AG04450 (cell line): Measurements from ENCODE around the gene VASP. TPM values are rescaled to one million over a fixed set of nuclear protein-coding genes. Genes with fewer than 3 reads are reported as not detected.

Source experiments
- CTCF ChIA-PET: fragments of 300-600, 350-600 bp; formaldehyde crosslinking; extraction: SDS; loops from one replicate; lab custom pipeline; 2022; ENCODE audit warnings: antibody characterized with exemption, inconsistent platforms; lab: Charles Lee
- POLR2A ChIA-PET: fragments of 350-600 bp; formaldehyde crosslinking; extraction: SDS; loops from one replicate; lab custom pipeline; 2021; ENCODE audit warnings: antibody characterized with exemption, inconsistent platforms; lab: Yijun Ruan, JAX
- DNase-seq: peaks from one replicate; pipeline ENCODE4 v3.0.0-alpha.2; 2011; ENCODE audit warnings: low read depth, low spot score
- H3K27ac ChIP-seq: one replicate; pipeline ENCODE4 v1.5.1; 2012; ENCODE audit warnings: low read depth, low read length, control low read depth
- H3K27me3 ChIP-seq: one replicate; pipeline ENCODE4 v1.6.0; 2012; ENCODE audit warnings: low read length; ENCODE audit not compliant: control insufficient read depth, insufficient read depth
- H3K4me3 ChIP-seq: 2 replicates; pipeline ENCODE4 v1.5.1; 2011; ENCODE audit warnings: mild to moderate bottlenecking, low read depth, low read length, control low read depth
- H3K9me3 ChIP-seq: 2 replicates; pipeline ENCODE4 v1.5.1; 2012; ENCODE audit warnings: low read length; ENCODE audit not compliant: control insufficient read depth, insufficient read depth
- polyA plus RNA-seq: library from polyadenylated mRNA; depleted of rRNA; stranded (reverse); fragments of >200 nt; gene quantifications from 2 replicates; pipeline ENCODE4 v1.2.3, GENCODE V29; 2011
- TF ChIP-seq, protein P1 (sequence below): IDR thresholded peaks from 2 replicates; pipeline ENCODE4 v1.5.1; 2011; ENCODE audit warnings: low read depth, low read length, control low read depth, inconsistent platforms

Gene VASP
- polyA plus RNA-seq, 1 experiment, result 49.6 TPM

- CTCF ChIA-PET, result interaction anchor here (0.6 kb wide), 1 partner anchor 83 kb away, joined by 3 read pairs; no protein-coding TSS in a partner anchor
- DNase-seq, result no peak
- H3K27ac ChIP-seq, result peak overlapping the region; percentile 31
Measured at GRCh38 chr19:45522010-45522941, 15.0 kb downstream of the VASP start.

DNA sequence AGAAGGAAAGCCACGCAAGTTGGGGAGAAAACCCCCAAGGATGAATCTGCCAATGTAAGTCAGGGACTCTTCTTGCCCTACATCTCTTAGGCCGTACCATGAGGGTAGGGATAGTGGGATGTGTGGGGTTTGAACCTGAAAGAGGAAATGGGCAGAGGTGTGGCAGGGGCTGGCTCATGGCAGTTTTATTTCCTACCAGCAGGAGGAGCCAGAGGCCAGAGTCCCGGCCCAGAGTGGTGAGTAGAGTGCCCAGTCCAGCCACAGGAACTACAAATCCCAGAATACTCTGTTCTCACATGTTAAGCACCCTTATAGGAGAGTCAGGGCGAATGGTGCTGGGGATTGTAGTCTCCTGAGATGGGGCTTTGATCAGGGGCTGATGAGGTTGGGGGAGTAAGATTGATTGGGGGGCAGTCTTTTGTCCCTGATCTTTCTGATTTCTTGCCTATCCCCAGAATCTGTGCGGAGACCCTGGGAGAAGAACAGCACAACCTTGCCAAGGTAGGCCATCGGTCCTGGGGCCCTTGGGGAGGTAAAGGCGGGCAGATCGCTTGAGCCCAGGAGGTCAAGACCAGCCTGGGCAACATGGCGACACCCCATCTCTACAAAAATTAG lies 16.5 kb downstream of the VASP start:
- H3K27me3 ChIP-seq, result no peaks in the 10 kb centered on the region
- CTCF ChIA-PET, result interaction anchor here (0.7 to 1.2 kb wide), 3 partner anchors 84 to 277 kb away, joined by 4 to 7 read pairs (median 4); no protein-coding TSS in a partner anchor
- peaks cover under 1% of the 10 kb centered on the region; the same call in 1 of the 2 replicates for H3K9me3 ChIP-seq
- H3K27ac ChIP-seq, result peak overlapping the region; percentile 21
- TF ChIP-seq, protein P1, sequence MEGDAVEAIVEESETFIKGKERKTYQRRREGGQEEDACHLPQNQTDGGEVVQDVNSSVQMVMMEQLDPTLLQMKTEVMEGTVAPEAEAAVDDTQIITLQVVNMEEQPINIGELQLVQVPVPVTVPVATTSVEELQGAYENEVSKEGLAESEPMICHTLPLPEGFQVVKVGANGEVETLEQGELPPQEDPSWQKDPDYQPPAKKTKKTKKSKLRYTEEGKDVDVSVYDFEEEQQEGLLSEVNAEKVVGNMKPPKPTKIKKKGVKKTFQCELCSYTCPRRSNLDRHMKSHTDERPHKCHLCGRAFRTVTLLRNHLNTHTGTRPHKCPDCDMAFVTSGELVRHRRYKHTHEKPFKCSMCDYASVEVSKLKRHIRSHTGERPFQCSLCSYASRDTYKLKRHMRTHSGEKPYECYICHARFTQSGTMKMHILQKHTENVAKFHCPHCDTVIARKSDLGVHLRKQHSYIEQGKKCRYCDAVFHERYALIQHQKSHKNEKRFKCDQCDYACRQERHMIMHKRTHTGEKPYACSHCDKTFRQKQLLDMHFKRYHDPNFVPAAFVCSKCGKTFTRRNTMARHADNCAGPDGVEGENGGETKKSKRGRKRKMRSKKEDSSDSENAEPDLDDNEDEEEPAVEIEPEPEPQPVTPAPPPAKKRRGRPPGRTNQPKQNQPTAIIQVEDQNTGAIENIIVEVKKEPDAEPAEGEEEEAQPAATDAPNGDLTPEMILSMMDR, result peak; percentile 90
- POLR2A ChIA-PET, result interaction anchor here (0.6 kb wide), 1 partner anchor 159 kb away, joined by 3 read pairs; no protein-coding TSS in a partner anchor
- DNase-seq, result peak; percentile 61
- no peak overlapping the region for H3K4me3 ChIP-seq

More at GRCh38 chr19:45522010-45522941, 15.0 kb downstream of the VASP start:
- TF ChIP-seq, protein P1, result no peak
- POLR2A ChIA-PET, result no interaction called here
- H3K9me3 ChIP-seq, result no peaks in the 10 kb centered on the region
- no peaks in the 10 kb centered on the region for H3K27me3 ChIP-seq
- H3K4me3 ChIP-seq, result no peak overlapping the region

DNA sequence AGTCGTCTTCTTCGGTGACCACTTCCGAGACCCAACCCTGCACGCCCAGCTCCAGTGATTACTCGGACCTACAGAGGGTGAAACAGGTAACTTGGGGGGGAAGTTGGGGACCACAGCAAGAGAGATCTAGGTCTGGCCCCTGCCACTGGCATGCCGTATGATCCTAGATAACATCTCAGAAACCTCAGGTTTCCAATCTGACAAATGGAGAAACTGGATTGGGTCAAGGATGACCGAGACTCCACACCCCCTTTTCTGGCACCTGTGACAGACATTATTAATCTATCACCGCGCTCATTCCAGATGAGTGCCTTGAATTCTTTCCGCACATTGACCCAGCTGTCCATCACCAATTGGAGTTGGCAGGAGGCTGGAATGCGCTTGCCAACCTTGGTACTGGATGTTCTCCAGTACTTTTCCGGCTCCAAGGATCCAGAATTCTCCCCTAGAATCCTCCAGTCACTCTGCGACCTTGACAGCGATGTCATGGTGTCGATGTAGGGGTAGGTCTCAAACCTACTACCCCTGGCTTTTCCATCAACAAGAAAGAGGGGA lies 17.4 kb downstream of the VASP start:
- no peak overlapping the region for H3K4me3 ChIP-seq
- H3K27me3 ChIP-seq, result no peaks in the 10 kb centered on the region
- TF ChIP-seq, protein P1, result no peak
- CTCF ChIA-PET, result interaction anchor here (0.7 to 1.2 kb wide), 3 partner anchors 40 to 117 kb away, joined by 3 to 7 read pairs (median 4); no protein-coding TSS in a partner anchor
- H3K9me3 ChIP-seq, result peaks cover 8% of the 10 kb centered on the region; the same call in 1 of the 2 replicates
- no peak for DNase-seq
- POLR2A ChIA-PET, result interaction anchor here (0.6 kb wide), 1 partner anchor 82 kb away, joined by 5 read pairs; no protein-coding TSS in a partner anchor
- H3K27ac ChIP-seq, result no peak overlapping the region

GRCh38 chr19:45526143-45526542 lies 18.9 kb downstream of the VASP start:
- H3K9me3 ChIP-seq, result peaks cover 17% of the 10 kb centered on the region
- ChIA-PET CTCF (interaction anchor here (1.2 to 1.6 kb wide), 2 partner anchors 40 to 116 kb away, joined by 4 to 5 read pairs; no protein-coding TSS in a partner anchor), POLR2A (interaction anchor here (0.6 kb wide), 1 partner anchor 12 kb away, joined by 3 read pairs; no protein-coding TSS in a partner anchor)
- TF ChIP-seq, protein P1, result no peak
- H3K27me3 ChIP-seq, result no peaks in the 10 kb centered on the region
- H3K4me3 ChIP-seq, result no peak overlapping the region
- no peak overlapping the region for H3K27ac ChIP-seq
- DNase-seq, result no peak
